H1 (cell line): ENCODE data around the gene ADSS1. TPM values are rescaled to one million over a fixed set of nuclear protein-coding genes. Genes with fewer than 3 reads are reported as not detected.

Source experiments
- CTCF ChIA-PET: fragments of 300-600 bp; sonication (Branson Sonifier 250); formaldehyde crosslinking; loops from one replicate; lab custom pipeline; 2021; ENCODE audit not compliant: partially characterized antibody; lab: Charles Lee
- POLR2A ChIA-PET: fragments of 300-600 bp; sonication (Branson Sonifier 250); formaldehyde crosslinking; loops from one replicate; lab custom pipeline; 2021; ENCODE audit warnings: inconsistent platforms; ENCODE audit not compliant: partially characterized antibody; lab: Charles Lee
- DNase-seq, 2 experiments: peaks; one replicate each; pipeline versions ENCODE4 v3.0.0 to v3.0.0-alpha.2; 2010 to 2022; ENCODE audit warnings: low spot score in 2 of 2, low read depth in 1 of 2, mixed read lengths in 1 of 2
- FAIRE-seq: peaks from 2 replicates; lab custom pipeline; 2011; peaks lifted over from hg19 to GRCh38; lab: Jason Lieb, UNC
- H2AFZ ChIP-seq: 2 replicates; pipeline ENCODE4 v1.8.1; 2012; ENCODE audit warnings: low read length, inconsistent platforms
- H2AK5ac ChIP-seq: 2 replicates; pipeline ENCODE4 v1.6.1; 2013; ENCODE audit warnings: low read depth, low read length
- H2BK120ac ChIP-seq: replicated peaks from 2 replicates; pipeline ENCODE3; 2013; ENCODE audit warnings: low read depth, low read length, inconsistent platforms
- H2BK12ac ChIP-seq: 2 replicates; pipeline ENCODE4 v1.6.1; 2013; ENCODE audit warnings: low read depth, low read length
- H2BK15ac ChIP-seq: 2 replicates; pipeline ENCODE4 v1.6.1; 2013; ENCODE audit warnings: low read length
- H2BK20ac ChIP-seq: 2 replicates; pipeline ENCODE4 v1.6.1; 2013; ENCODE audit warnings: low read length
- H2BK5ac ChIP-seq: 2 replicates; pipeline ENCODE4 v1.6.1; 2013; ENCODE audit warnings: low read depth, low read length
- H3K14ac ChIP-seq: 2 replicates; pipeline ENCODE4 v1.6.1; 2013; ENCODE audit warnings: inconsistent platforms; ENCODE audit not compliant: insufficient read length
- H3K18ac ChIP-seq: 2 replicates; pipeline ENCODE4 v1.6.1; 2013; ENCODE audit warnings: low read length; ENCODE audit errors: extremely low read depth
- H3K23ac ChIP-seq: 2 replicates; pipeline ENCODE4 v1.6.1; 2013; ENCODE audit warnings: inconsistent platforms; ENCODE audit not compliant: insufficient read length
- H3K23me2 ChIP-seq: 2 replicates; pipeline ENCODE4 v1.6.1; 2013; ENCODE audit warnings: low read depth, low read length
- H3K27ac ChIP-seq: 2 replicates; pipeline ENCODE4 v1.6.1; 2011; ENCODE audit warnings: low read depth, low read length, inconsistent platforms
- H3K27me3 ChIP-seq, 4 experiments: replicated peaks in 1 of 4; 1 replicate in 1 of 4; 2 replicates in 3 of 4; pipeline versions ENCODE4 v1.6.1 to v1.8.1; 2011 to 2013; ENCODE audit warnings: low read length in 3 of 4, mild to moderate bottlenecking in 3 of 4, inconsistent platforms in 2 of 4, mixed read lengths in 2 of 4, moderate library complexity in 1 of 4; ENCODE audit not compliant: control insufficient read depth in 3 of 4, insufficient read depth in 3 of 4; ENCODE audit errors: extremely low read depth in 1 of 4
- H3K36me3 ChIP-seq, 4 experiments: 2 replicates each; pipeline versions ENCODE4 v1.6.1 to v1.8.1; 2011 to 2013; ENCODE audit warnings: mild to moderate bottlenecking in 4 of 4, low read length in 3 of 4, moderate library complexity in 2 of 4, control low read depth in 1 of 4, inconsistent platforms in 1 of 4; ENCODE audit not compliant: insufficient read depth in 4 of 4, control insufficient read depth in 2 of 4
- H3K4ac ChIP-seq: replicated peaks from 2 replicates; pipeline ENCODE3; 2013; ENCODE audit warnings: low read length, low read depth, mixed read lengths, inconsistent platforms; ENCODE audit not compliant: insufficient read length
- H3K4me1 ChIP-seq, 4 experiments: replicated peaks in 1 of 4; 1 replicate in 1 of 4; 2 replicates in 3 of 4; pipeline versions ENCODE4 v1.6.1 to v1.8.1; 2011 to 2013; ENCODE audit warnings: low read length in 3 of 4, inconsistent platforms in 2 of 4, mixed read lengths in 1 of 4; ENCODE audit not compliant: insufficient read depth in 4 of 4, control insufficient read depth in 3 of 4
- H3K4me2 ChIP-seq, 2 experiments: 2 replicates each; pipeline versions ENCODE4 v1.6.1 to v1.8.1; 2011 to 2013; ENCODE audit warnings: low read depth in 2 of 2, low read length in 2 of 2, control low read depth in 1 of 2, inconsistent platforms in 1 of 2, mild to moderate bottlenecking in 1 of 2; ENCODE audit not compliant: insufficient read depth in 1 of 2
- H3K4me3 ChIP-seq, 4 experiments: fragments of 200-600, 300-600 bp in 1 of 4; sonication (generic), shearing (Covaris generic), sonication (Bioruptor Twin) in 1 of 4; 2 replicates each; pipeline versions ENCODE4 v1.5.1 to v1.8.1; 2011 to 2016; ENCODE audit warnings: low read length in 4 of 4, low read depth in 3 of 4, control low read depth in 2 of 4, inconsistent platforms in 2 of 4, mild to moderate bottlenecking in 2 of 4, mixed read lengths in 1 of 4, moderate library complexity in 1 of 4; ENCODE audit not compliant: insufficient read depth in 2 of 4; ENCODE audit errors: extremely low read depth in 1 of 4
- H3K56ac ChIP-seq: replicated peaks from 2 replicates; pipeline ENCODE3; 2013; ENCODE audit warnings: low read depth, mild to moderate bottlenecking, mixed read lengths, low read length, inconsistent platforms; ENCODE audit not compliant: insufficient read length
- H3K79me1 ChIP-seq: 2 replicates; pipeline ENCODE4 v1.6.1; 2013; ENCODE audit warnings: low read depth, low read length, control low read depth
- H3K79me2 ChIP-seq, 2 experiments: 2 replicates each; pipeline versions ENCODE4 v1.6.1 to v1.8.1; 2012 to 2013; ENCODE audit warnings: low read length in 2 of 2, mild to moderate bottlenecking in 2 of 2, inconsistent platforms in 1 of 2; ENCODE audit not compliant: insufficient read depth in 2 of 2, control insufficient read depth in 1 of 2
- H3K9ac ChIP-seq, 4 experiments: replicated peaks in 1 of 4; 1 replicate in 1 of 4; 2 replicates in 3 of 4; pipeline versions ENCODE4 v1.6.1 to v1.8.1; 2011 to 2013; ENCODE audit warnings: low read depth in 3 of 4, low read length in 3 of 4, control low read depth in 2 of 4, mild to moderate bottlenecking in 2 of 4, moderate library complexity in 2 of 4, inconsistent platforms in 1 of 4; ENCODE audit errors: extremely low read depth in 1 of 4
- H3K9me3 ChIP-seq, 2 experiments: 2 replicates each; pipeline versions ENCODE4 v1.6.1 to v1.8.1; 2012 to 2013; ENCODE audit warnings: mild to moderate bottlenecking in 2 of 2, moderate library complexity in 2 of 2, control low read depth in 1 of 2, inconsistent platforms in 1 of 2, low read depth in 1 of 2, low read length in 1 of 2, mixed read lengths in 1 of 2; ENCODE audit not compliant: insufficient read depth in 2 of 2
- H4K20me1 ChIP-seq, 2 experiments: replicated peaks in 1 of 2; 2 replicates each; pipeline versions ENCODE3 to v1.8.1; 2011 to 2013; ENCODE audit warnings: inconsistent platforms in 2 of 2, low read length in 2 of 2, mild to moderate bottlenecking in 1 of 2; ENCODE audit not compliant: insufficient read depth in 2 of 2, control insufficient read depth in 1 of 2
- H4K5ac ChIP-seq: 2 replicates; pipeline ENCODE4 v1.6.1; 2013; ENCODE audit warnings: low read length, low read depth, mixed read lengths, inconsistent platforms; ENCODE audit not compliant: insufficient read length
- H4K8ac ChIP-seq: 2 replicates; pipeline ENCODE4 v1.8.0; 2013; ENCODE audit warnings: mild to moderate bottlenecking, moderate library complexity, low read length, inconsistent platforms; ENCODE audit not compliant: insufficient read depth; ENCODE audit errors: extremely low read depth
- H4K91ac ChIP-seq: replicated peaks from 2 replicates; pipeline ENCODE3; 2013; ENCODE audit warnings: low read length, mixed read lengths, inconsistent platforms; ENCODE audit not compliant: insufficient read length
- BCL11A ChIP-seq, 2 experiments: IDR thresholded peaks; one replicate each; pipeline ENCODE4 v1.6.1; 2011; ENCODE audit warnings: low read depth in 2 of 2, low read length in 2 of 2, mild to moderate bottlenecking in 2 of 2
- CHD1 ChIP-seq: IDR thresholded peaks from 2 replicates; pipeline ENCODE4 v1.6.1; 2012; ENCODE audit warnings: low read depth, low read length, improper control_type of control experiment
- EGR1 ChIP-seq: IDR thresholded peaks from 2 replicates; pipeline ENCODE4 v1.6.1; 2011; ENCODE audit warnings: low read depth, low read length, borderline replicate concordance
- NRF1 ChIP-seq: IDR thresholded peaks from 2 replicates; pipeline ENCODE4 v1.6.1; 2011; ENCODE audit warnings: mild to moderate bottlenecking, low read depth, low read length, improper control_type of control experiment
- POLR2AphosphoS5 ChIP-seq: IDR thresholded peaks from 2 replicates; pipeline ENCODE4 v1.6.1; 2011; ENCODE audit warnings: low read depth, low read length
- RBBP5 ChIP-seq: IDR thresholded peaks from 2 replicates; pipeline ENCODE4 v1.7.1; 2012; ENCODE audit warnings: low read depth, mild to moderate bottlenecking, inconsistent platforms, low read length, moderate library complexity, borderline replicate concordance
- SP2 ChIP-seq: IDR thresholded peaks from 2 replicates; pipeline ENCODE4 v1.6.1; 2012; ENCODE audit warnings: mild to moderate bottlenecking, low read length, inconsistent platforms
- TEAD4 ChIP-seq: IDR thresholded peaks from 2 replicates; pipeline ENCODE4 v1.6.1; 2012; ENCODE audit warnings: low read depth, low read length, inconsistent platforms, mixed read lengths
- WGBS, 2 experiments: shearing (Covaris generic) in 1 of 2; methylation state at CpG; one replicate each; pipeline versions ENCODE4 v1.1.6 to v1.1.7; 2013 to 2015; ENCODE audit warnings: low lambda C conversion rate in 2 of 2, mixed read lengths in 2 of 2, inconsistent platforms in 1 of 2, low coverage in 1 of 2, missing lambda C conversion rate in 1 of 2; ENCODE audit not compliant: insufficient replicate concordance in 2 of 2, insufficient coverage in 1 of 2, insufficient read length in 1 of 2; ENCODE audit errors: extremely low coverage in 1 of 2, missing lambda C conversion rate in 1 of 2; 5-methylcytosine and 5-hydroxymethylcytosine counted together
- polyA plus RNA-seq, 7 experiments: library from polyadenylated mRNA; depleted of rRNA in 3 of 7; stranded (reverse) in 5 of 7; unstranded in 2 of 7; fragments of >200 nt in 5 of 7; fragments of 200-250 nt in 2 of 7; gene quantifications; 1 replicate in 5 of 7; 2 replicates in 1 of 7; 4 replicates in 1 of 7; pipeline versions ENCODE4 v1.2.1 to v1.2.3, GENCODE V29; 2011 to 2013; ENCODE audit warnings: missing spikeins in 2 of 7, mixed read lengths in 2 of 7
- total RNA-seq: library from RNA; stranded (reverse); fragmentation: NEBNext Ultra II Directional; extraction: Animal tissue kit (Norgen Biotek cat#: 25700); gene quantifications from 2 replicates; pipeline ENCODE4 v1.2.1, GENCODE V29; 2021
- TF ChIP-seq, protein P1 (sequence below): IDR thresholded peaks from 2 replicates; pipeline ENCODE4 v1.6.1; 2012; ENCODE audit warnings: inconsistent platforms

The ADSS1 gene
- total and polyA plus RNA-seq, 2 of the 8 experiments (the other 6 are each of a cell fraction or from before 2014, with no cell fraction given): 7.1 to 7.9 TPM

DNA sequence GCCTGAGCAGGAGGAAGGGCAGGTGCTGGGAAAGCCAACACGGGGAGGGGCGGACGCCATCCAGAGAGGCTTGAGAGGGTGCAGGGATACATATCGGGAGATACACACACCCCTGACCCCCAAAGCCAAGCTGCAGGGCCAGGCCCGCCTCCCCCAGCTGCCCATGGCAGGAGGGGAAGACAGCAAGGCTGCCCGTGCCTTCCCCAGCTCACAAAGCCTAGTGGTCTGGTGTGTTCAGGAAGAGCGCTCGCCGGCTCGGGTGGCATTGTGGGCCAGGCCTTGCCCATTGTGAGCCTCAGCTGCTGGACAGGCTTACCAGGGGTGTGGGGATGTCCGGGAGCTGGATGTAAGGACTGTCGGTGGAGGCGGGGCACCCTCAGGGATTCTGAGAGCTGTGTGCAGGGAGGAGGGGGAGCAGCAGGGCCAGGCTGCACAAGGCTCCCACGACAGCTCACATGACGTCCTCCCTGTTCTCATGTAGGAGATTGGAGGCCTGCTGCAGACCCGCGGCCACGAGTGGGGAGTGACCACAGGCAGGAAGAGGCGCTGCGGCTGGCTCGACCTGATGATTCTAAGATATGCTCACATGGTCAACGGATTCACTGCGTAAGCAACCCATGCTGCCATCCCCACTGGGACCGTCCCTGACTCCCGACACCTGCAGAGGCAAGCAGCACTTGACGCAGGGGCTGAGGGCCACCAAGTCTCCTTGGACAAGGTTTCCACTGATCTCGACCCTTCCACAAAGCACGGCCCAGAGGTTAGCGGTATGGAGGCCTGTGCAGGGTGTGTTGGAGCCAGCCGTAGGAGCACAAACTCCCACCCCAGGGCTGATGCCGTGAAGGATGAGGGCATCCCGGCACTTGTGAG, 18.8 kb downstream of the ADSS1 start:
- CTCF ChIA-PET: interaction anchor here (1.0 to 4.3 kb wide), 8 partner anchors 11 to 541 kb away, joined by 3 to 18 read pairs (median 4); no protein-coding TSS in a partner anchor
- Histone ChIP-seq H3K9me3 (no peaks in the 10 kb centered on the region), H2AFZ (no peak overlapping the region), H4K91ac (no peak overlapping the region), H3K14ac (no peak overlapping the region), H2BK120ac (no peak overlapping the region), H2AK5ac (no peak overlapping the region), H3K27ac (no peak overlapping the region), H2BK5ac (no peak overlapping the region), H3K79me2 (no peaks in the 10 kb centered on the region), H3K4me2 (no peak overlapping the region), H3K9ac (no peak overlapping the region), H2BK20ac (no peak overlapping the region), H3K4ac (no peak overlapping the region), H3K4me3 (no peak overlapping the region), H3K27me3 (0 out of 7 replicates have a peak, but pooled peaks cover 0 to 2% (median 0%) of the 10 kb centered on the region in 4 experiments), H2BK12ac (no peak overlapping the region), H4K20me1 (peaks cover 0 to 8% of the 10 kb centered on the region in 2 experiments)
- 93% methylated on average over 30 of the region's 32 CpGs; no CpG with 5 or more reads in 1 of the 2 experiments for WGBS, 2 experiments
- POLR2A ChIA-PET: interaction anchor here (0.7 to 1.3 kb wide), 2 partner anchors 10 to 14 kb away, joined by 3 to 6 read pairs; partner anchors contain the start of gene SIVA1
- FAIRE-seq (no peak), DNase-seq (no peak)
- TF ChIP-seq CHD1 (no peak), EGR1 (no peak), SP2 (no peak), TEAD4 (no peak), RBBP5 (no peak), BCL11A (IDR thresholded peaks at IDR 0.05; ENCODE audit: low read depth in 2 of 2, low read length in 2 of 2) (no peak), NRF1 (no peak), POLR2AphosphoS5 (no peak)
- TF ChIP-seq, protein P1, sequence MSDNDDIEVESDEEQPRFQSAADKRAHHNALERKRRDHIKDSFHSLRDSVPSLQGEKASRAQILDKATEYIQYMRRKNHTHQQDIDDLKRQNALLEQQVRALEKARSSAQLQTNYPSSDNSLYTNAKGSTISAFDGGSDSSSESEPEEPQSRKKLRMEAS: no peak
- TF ChIP-seq, all 59 proteins: peak for 0
- no peak overlapping the region for H4K8ac ChIP-seq
- no peak overlapping the region for H2BK15ac ChIP-seq
- H4K5ac ChIP-seq: no peak overlapping the region
- H3K56ac ChIP-seq: no peak overlapping the region
- no peaks in the 10 kb centered on the region for H3K23me2 ChIP-seq
- H3K79me1 ChIP-seq: no peaks in the 10 kb centered on the region
- peaks cover 0 to 4% (median 0%) of the 10 kb centered on the region in 4 experiments; a peak in 1 of 8 replicates for H3K36me3 ChIP-seq
- H3K4me1 ChIP-seq: no peaks in the 10 kb centered on the region
- no peak overlapping the region for H3K18ac ChIP-seq
- no peak overlapping the region for H3K23ac ChIP-seq
